Measurements from ENCODE around the gene CUX1.

DNA sequence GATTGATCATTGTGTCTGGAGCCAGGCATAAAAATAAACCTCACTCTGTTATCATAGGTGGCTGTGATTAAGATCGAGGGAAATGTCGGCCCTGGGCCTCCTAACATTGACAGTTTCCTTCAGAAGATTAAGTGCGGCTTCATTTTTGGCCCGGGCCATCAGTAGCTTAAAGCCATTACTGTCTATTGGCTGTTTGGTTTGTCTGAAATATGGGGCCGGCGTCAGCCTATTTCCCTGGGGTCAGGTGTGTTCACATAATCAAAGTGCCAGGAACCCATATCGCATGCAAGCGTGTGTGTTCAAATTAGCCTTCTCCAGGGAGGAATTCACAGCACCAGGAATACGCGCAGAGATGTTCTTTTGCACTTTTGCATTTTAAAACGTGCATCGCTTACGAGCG lies 114.7 kb downstream of the CUX1 start:
- TF ChIP-seq CTCF (IDR thresholded peaks at IDR 0.05; ENCODE audit: low read depth, low read length, poor library complexity, severe bottlenecking): no peak
- no peak for TF ChIP-seq EZH2phosphoT487 (IDR thresholded peaks at IDR 0.05; ENCODE audit: borderline replicate concordance, low read length)
